Measurements from ENCODE around the gene CDH15.

The CDH15 gene

DNA sequence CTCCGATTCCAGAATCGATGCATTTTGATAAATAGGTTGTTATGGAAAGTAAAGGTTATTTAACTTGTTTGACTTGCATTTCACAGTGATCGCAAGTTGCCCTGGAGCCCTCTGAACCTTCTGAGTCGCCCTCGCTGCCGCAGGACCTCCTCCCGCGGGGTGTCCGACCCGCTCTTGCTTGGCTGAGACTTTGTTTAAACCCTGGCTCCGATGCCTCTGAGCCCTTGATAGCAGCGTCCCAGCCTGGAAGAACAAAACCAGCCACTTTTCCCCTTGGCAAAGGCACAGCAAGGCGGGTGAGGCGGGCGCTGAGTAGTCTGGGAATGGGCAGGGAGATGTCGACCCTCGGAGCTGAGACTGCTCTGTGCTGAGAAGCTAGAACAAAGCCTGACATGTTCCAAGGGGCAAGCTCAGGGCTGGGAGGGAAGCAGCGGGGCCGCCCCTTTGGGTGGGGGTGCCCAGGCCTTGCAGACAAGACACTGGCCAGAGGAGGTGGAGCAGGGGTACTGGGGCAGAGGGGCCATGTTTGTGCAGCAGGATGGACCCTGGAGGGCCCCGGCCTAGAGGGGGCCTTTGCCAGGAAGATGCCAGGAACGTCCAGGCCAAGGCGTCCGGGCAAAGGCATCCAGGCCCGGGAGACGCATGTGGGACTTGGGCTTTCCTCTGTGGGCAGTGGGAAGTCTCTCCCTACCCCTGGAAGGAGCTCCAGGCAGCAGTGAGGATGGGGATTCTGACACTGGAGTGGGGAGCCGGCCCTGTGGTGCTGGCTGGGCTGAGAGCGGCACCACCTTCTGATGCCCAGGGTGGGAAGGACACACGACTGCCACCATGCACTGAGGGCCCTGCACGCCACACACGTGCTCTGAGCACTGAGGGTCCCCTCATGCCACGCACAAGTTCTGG is 30.3 kb upstream of the CDH15 start:
- DNase-seq (ENCODE audit: low read depth) = no peak

DNA sequence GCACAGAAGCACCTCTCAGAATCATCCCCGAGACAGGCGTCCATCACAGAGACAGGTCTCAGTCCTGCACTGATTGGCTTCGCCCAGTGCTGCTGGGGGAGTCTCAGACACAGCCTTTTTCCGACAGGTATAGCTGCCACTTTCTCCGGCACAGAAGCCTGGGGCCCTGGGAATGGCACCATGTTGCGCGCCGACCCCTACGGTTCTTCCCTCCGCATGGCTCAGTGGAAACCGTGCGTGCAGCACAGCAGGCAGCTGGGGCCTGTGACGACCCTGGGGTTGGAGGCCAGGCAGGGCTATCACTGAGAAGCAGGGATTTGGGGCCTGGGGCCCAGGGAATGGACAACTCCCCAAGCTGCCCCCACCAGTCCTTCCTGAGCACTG is 29.7 kb upstream of the CDH15 start:
- DNase-seq (ENCODE audit: low read depth) = no peak

- peak; percentile 19 for DNase-seq (ENCODE audit: low read depth)
Observed at GRCh38 chr16:89142474-89143195, 28.9 kb upstream of the CDH15 start.

- DNase-seq (ENCODE audit: low read depth) = no peak
Observed at GRCh38 chr16:89143201-89143741, 28.3 kb upstream of the CDH15 start.

DNA sequence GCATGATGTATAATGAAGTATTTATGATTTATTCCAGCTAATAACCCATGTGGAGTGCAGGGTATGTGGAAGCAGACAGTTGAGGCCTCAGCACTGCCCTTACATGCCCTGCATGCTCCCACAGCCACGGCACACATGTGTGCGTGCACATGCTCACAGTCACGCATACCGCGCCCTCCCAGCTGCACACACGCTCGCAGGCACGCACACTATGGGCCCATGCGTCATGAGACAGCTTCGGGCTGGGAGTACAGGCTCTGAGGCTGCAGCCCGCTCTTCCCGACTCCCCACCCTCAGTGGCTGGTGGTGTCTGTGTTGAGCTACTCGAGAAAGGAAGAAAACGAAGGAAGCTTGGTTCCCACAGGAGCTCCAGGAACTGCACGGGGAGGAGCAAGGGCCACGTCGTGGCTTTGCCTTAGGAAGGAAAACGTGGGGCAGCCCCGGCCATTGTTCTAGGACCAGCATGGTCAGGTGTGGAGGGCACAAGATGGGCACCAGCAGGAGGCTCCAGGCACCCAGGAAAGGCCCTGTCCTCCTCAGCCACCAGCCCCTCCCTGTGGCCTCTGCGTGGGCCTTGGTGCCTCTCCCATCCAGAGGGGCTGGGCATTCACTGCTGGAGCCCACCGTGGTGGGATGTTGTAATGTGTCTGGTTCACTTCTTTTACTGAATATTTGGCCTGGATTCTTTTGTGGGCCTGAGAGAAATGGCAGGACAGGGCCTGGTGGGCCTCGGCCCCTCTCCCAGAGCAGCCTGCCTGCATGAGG is 27.5 kb upstream of the CDH15 start:
- DNase-seq (ENCODE audit: low read depth) = no peak

DNA sequence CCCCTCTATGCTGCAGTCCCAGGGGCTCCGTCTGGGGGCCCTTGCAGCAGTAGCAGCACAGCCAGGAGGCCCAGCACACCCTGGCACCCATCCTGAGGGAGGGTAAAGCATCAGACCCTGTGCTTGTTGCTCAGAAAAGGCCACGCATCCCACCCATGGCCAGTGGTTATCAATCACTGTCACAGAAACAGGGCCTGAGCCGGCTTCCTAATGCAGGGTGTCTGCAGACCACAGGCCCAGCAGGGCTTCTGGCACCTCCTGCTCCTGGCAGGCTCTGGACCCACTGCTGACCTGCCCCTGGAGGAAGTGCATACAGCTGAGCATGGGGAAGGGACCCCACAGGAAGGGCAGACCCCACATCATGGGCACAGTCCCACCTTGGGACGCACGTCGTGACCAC is 26.9 kb upstream of the CDH15 start:
- DNase-seq (ENCODE audit: low read depth) = no peak

GRCh38 chr16:89145406-89146161 is 26.0 kb upstream of the CDH15 start:
- DNase-seq (ENCODE audit: low read depth) = no peak

DNA sequence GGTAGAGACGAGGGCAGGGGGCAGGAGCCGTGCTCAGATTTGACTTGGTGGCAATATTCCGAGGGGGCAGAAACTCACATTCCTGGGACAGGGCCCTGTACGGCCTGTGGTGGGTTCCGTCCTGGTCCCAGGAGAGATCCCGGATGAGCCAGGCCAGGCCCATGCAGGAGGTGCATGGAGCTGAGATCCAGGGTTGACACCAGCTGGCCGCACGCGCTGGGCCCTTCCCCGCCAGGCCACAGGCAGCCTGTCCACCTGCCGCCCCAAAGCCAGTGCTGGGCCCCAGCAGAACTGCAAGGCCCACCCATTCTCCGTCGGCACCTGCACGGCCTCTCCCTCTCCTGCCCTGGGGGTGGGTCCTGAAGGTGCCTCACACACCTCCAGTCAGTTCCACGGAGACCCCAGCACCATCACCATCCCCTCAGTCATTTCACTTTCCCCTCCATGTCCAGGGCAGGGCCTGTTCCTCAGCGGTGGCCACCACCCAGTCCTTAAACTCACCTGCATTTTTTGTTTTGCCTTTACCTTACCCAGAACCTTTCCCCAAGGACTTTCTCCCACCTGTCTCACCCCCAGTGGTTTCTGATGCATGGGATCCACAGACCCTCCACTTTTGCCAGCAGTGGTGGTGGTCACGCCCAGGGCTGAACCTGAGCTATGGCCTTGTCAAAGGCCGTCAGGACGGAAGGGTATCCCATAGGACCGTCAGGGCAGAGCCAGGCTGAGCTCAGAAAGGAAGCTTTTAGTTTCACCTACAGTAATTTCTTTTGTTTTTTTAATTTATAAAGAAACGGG is 25.1 kb upstream of the CDH15 start:
- no peak for DNase-seq (ENCODE audit: low read depth)

DNA sequence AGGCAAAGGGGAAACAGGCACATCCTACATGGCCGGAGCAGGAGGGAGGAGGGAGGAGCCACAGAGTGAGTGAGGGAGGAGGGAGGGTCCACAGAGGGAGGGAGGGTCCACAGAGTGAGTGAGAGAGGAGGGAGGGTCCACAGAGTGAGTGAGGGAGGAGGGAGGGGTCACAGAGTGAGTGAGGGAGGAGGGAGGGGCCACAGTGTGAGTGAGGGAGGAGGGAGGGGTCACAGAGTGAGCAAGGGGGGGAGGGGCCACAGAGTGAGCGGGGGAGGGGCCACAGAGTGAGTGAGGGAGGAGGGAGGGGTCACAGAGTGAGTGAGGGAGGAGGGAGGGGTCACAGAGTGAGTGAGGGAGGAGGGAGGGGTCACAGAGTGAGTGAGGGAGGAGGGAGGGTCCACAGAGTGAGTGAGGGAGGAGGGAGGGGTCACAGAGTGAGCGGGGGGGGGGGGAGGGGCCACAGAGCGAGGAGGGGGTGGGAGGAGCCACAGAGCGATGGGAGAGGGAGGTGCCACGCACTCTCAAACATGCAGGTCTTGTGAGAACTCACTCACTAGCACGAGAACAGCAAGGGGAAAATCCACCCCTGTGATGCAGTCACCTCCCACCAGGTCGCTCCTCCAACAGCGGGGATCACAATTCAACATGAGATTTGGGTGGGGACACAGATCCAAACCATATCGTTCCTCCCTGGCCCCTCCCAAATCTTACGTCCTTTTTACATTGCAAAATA is 24.3 kb upstream of the CDH15 start:
- DNase-seq (ENCODE audit: low read depth) = no peak

DNA sequence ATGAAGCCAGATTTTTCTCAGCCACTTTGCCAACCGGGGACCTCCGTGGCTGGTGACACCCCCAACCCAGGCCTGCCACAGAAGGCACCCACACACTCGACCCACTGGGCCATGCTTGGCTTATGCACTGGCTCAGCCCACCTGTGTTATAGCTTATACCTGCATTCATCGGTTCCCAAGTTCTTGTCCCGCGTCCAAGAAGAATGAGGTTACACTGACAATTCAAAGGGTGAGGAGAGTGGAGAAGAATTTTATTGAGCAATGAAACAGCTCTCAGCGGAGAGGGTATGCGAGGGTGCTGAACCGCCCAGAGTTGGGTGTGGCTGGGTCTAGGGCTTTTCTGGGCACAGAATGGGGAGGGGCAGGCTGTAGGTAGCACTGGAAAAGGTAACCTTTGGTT is 22.2 kb upstream of the CDH15 start:
- no peak for DNase-seq (ENCODE audit: low read depth)

- no peak for DNase-seq (ENCODE audit: low read depth)
Observed at GRCh38 chr16:89150090-89150835, 21.3 kb upstream of the CDH15 start.

DNA sequence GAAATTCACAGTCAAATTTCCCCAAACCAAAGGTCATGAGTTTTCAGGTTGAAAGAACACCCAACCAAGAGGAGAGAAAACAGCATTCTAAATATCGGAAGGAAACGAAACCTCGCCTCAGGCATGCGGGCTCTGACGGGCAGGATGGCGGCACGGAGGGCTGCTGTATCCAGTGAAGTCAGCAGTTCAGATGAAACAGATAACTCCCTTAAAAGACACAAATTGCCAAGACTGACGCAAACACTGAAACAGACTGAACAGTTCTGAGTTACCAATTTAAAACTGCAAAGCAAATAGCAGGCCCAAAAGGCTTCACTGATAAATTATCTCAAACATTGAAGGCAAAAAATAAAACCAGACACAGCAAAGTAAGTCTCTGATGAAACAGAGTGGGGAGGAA is 20.6 kb upstream of the CDH15 start:
- no peak for DNase-seq (ENCODE audit: low read depth)

DNA sequence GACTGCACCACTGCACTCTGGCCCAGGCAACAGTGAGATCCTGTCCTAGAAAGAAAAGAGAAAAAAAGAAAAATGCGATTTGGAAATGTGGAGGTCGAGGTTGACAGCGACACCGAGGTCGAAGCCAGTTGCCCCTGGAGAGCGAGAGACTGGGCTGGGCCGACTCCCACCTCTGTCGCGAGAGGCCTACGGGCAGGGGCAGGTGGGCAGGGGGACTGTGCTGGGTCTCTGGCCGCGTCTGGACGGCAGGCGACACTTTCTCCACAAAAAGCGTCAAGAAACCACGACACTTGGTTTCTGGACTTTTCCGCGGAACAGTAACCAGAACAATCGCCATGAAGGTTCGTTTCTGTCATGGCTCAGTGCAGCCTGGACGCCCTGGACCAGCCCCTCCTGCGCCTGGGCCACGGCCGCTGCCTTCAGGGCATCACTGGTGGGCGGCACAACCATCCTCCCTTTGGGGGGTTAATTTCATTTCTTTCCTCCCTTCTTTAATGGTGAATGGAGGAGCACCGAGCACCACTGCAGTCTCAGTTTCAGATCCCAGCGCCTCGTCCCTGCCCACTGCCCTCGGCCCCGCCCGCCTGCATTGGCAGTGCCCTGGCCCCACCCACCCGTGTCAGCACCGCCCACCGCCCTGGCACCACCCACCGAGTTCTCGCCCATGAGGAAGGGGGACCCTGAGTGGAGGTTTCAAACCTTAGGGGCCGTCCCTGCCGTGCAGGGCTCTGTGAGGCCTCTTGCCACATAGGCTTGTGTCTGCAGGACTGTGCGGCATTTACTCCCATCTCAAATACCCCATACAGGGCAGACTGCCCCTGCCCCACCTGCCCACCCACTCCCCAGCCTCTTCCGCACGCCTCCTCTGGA is 18.5 kb upstream of the CDH15 start:
- DNase-seq (ENCODE audit: low read depth) = no peak

DNA sequence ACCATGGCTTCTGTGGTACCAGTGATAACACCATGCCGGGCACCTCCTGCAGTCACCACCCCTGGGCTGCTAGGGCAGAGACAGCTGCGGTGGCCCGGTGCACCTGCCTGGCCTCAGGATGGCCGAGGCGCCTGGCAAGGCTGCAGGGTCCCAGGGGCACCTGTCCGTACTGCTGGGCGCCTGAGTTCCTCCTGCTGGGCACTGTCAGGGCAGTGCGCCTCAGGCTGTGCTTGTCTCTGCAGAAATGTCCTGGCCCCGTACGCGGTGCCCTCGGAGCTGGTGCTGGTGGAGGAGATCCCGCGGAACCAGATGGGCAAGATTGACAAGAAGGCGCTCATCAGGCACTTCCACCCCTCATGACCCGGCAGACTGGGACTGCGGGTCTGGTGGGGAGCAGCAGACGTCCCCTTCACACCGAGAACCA is 17.7 kb upstream of the CDH15 start:
- DNase-seq (ENCODE audit: low read depth) = no peak

DNA sequence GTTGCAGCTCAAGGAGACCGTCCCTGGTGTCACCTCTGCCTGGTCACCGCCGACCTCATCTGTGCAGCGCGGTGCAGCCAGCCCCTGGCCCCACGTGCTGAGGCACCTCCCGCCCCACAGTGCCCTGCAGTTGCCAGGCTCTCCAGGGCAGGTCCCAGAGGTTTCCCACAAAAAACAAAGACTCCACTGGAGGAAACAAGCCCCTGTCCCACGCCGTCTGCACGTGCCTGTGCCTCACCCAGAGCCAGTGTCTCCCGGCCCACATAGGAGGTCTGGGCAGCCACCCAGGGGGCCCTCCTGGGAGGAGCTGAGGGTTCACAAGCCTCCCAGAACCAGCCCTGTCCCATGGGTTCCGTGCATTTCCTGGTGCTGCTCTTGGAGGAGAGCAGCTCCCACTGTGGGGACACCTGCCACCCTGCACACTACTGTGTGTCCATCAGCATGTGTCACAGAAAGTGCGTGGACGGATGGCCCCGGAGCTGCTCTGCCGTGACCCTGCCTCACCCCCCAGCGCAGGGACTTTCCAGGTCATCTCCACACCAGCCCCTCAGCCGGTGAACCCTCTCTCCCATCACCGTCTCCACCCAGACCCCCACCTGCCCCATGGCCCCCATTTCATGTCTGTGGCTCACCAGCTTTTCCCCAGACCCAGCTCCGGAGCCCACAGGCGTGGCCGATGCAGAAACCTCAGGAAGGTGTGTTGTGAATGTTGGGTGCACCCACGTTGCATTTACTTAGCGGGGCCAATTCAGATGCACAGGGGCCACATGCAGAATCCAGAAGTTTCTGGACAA is 17.0 kb upstream of the CDH15 start:
- DNase-seq (ENCODE audit: low read depth) = no peak

GRCh38 chr16:89155184-89155679 is 16.3 kb upstream of the CDH15 start:
- DNase-seq (ENCODE audit: low read depth) = peak; percentile 73
